IMR-90 (cell line): ENCODE data around the gene BCAS3. TPM values are rescaled to one million over a fixed set of nuclear protein-coding genes. Genes with fewer than 3 reads are reported as not detected.

ENCODE experiments used
- ATAC-seq: fragments of 200-7000 bp; cut with Tn5 transposase; 2 replicates; pipeline ENCODE4 v1.9.1; 2020; ENCODE audit warnings: low read depth, mild to moderate bottlenecking, moderate library complexity
- BruUV-seq: library from RNA; stranded (reverse); fragments of 400-500 nt; replicated peaks from 2 replicates; lab custom pipeline; 2021; lab: Mats Ljungman, UMichigan
- CTCF ChIA-PET: fragments of 300-600 bp; formaldehyde crosslinking; extraction: SDS; loops from one replicate; lab custom pipeline; 2021; ENCODE audit warnings: antibody characterized with exemption; lab: Yijun Ruan, JAX
- POLR2A ChIA-PET: fragments of 300-600 bp; sonication (Branson Sonifier 250); formaldehyde crosslinking; loops from one replicate; lab custom pipeline; 2022; ENCODE audit warnings: antibody characterized with exemption; ENCODE audit not compliant: unreplicated experiment; lab: Charles Lee
- DNase-seq: peaks from one replicate; pipeline ENCODE4 v3.0.0; 2013
- H2AFZ ChIP-seq: replicated peaks from 2 replicates; pipeline ENCODE3; 2013; ENCODE audit warnings: low read length, mild to moderate bottlenecking; ENCODE audit not compliant: poor library complexity
- H2AK5ac ChIP-seq: 2 replicates; pipeline ENCODE4 v1.6.1; 2013; ENCODE audit warnings: low read depth, low read length, inconsistent platforms
- H2AK9ac ChIP-seq: replicated peaks from 2 replicates; pipeline ENCODE3; 2013; ENCODE audit warnings: mild to moderate bottlenecking, low read depth, low read length, moderate library complexity; ENCODE audit not compliant: poor library complexity
- H2BK120ac ChIP-seq: 2 replicates; pipeline ENCODE4 v1.6.1; 2013; ENCODE audit warnings: low read depth, low read length, inconsistent platforms
- H2BK15ac ChIP-seq: 3 replicates; pipeline ENCODE4 v1.6.1; 2013; ENCODE audit warnings: low read depth, low read length, inconsistent platforms
- H2BK20ac ChIP-seq: 2 replicates; pipeline ENCODE4 v1.6.1; 2013; ENCODE audit warnings: low read depth, mild to moderate bottlenecking, inconsistent platforms, low read length, moderate library complexity
- H2BK5ac ChIP-seq: 2 replicates; pipeline ENCODE4 v1.6.1; 2013; ENCODE audit warnings: mild to moderate bottlenecking, low read depth, low read length, inconsistent platforms; ENCODE audit not compliant: poor library complexity, severe bottlenecking
- H3K14ac ChIP-seq: replicated peaks from 2 replicates; pipeline ENCODE4 v1.6.1; 2013; ENCODE audit warnings: low read depth, low read length, inconsistent platforms
- H3K18ac ChIP-seq: 2 replicates; pipeline ENCODE4 v1.6.1; 2013; ENCODE audit warnings: low read depth, low read length, control low read depth
- H3K23ac ChIP-seq: 2 replicates; pipeline ENCODE4 v1.6.1; 2013; ENCODE audit warnings: low read depth, low read length, inconsistent platforms
- H3K27ac ChIP-seq: 2 replicates; pipeline ENCODE4 v1.5.1; 2013; ENCODE audit warnings: mild to moderate bottlenecking, control low read depth, low read length; ENCODE audit not compliant: insufficient read depth
- H3K27me3 ChIP-seq: 2 replicates; pipeline ENCODE4 v1.6.1; 2013; ENCODE audit warnings: low read length; ENCODE audit not compliant: control insufficient read depth, insufficient read depth
- H3K36me3 ChIP-seq: 2 replicates; pipeline ENCODE4 v1.6.1; 2013; ENCODE audit warnings: low read length, mixed read lengths; ENCODE audit not compliant: control insufficient read depth, insufficient read depth
- H3K4ac ChIP-seq: 2 replicates; pipeline ENCODE4 v1.6.1; 2013; ENCODE audit warnings: low read depth, low read length, inconsistent platforms
- H3K4me1 ChIP-seq: 2 replicates; pipeline ENCODE4 v1.6.1; 2013; ENCODE audit warnings: low read length, mixed read lengths; ENCODE audit not compliant: control insufficient read depth, insufficient read depth
- H3K4me2 ChIP-seq: 2 replicates; pipeline ENCODE4 v1.6.1; 2013; ENCODE audit warnings: low read depth, mild to moderate bottlenecking, control low read depth, low read length, moderate library complexity
- H3K4me3 ChIP-seq: 2 replicates; pipeline ENCODE4 v1.5.1; 2013; ENCODE audit warnings: low read depth, mild to moderate bottlenecking, control low read depth, low read length, moderate library complexity; ENCODE audit not compliant: insufficient read depth
- H3K56ac ChIP-seq: 2 replicates; pipeline ENCODE4 v1.6.1; 2013; ENCODE audit warnings: low read length, inconsistent platforms; ENCODE audit not compliant: insufficient read depth; ENCODE audit errors: extremely low read depth
- H3K79me1 ChIP-seq, 2 experiments: 2 replicates each; pipeline ENCODE4 v1.6.1; 2013; ENCODE audit warnings: low read length in 2 of 2, inconsistent platforms in 1 of 2, low read depth in 1 of 2
- H3K9ac ChIP-seq: 2 replicates; pipeline ENCODE4 v1.6.1; 2013; ENCODE audit warnings: low read depth, low read length, control low read depth
- H3K9me1 ChIP-seq: 2 replicates; pipeline ENCODE4 v1.6.1; 2013; ENCODE audit warnings: low read length, inconsistent platforms; ENCODE audit not compliant: insufficient read depth
- H3K9me3 ChIP-seq: 2 replicates; pipeline ENCODE4 v1.6.1; 2013; ENCODE audit warnings: low read length; ENCODE audit not compliant: control insufficient read depth, insufficient read depth
- H4K20me1 ChIP-seq: 2 replicates; pipeline ENCODE4 v1.6.1; 2013; ENCODE audit warnings: low read length, inconsistent platforms; ENCODE audit not compliant: insufficient read depth
- H4K5ac ChIP-seq: 2 replicates; pipeline ENCODE4 v1.6.1; 2013; ENCODE audit warnings: mild to moderate bottlenecking, low read depth, low read length, control low read depth
- H4K8ac ChIP-seq, 2 experiments: 2 replicates each; pipeline ENCODE4 v1.6.1; 2013; ENCODE audit warnings: low read depth in 2 of 2, low read length in 2 of 2, control low read depth in 1 of 2, inconsistent platforms in 1 of 2
- H4K91ac ChIP-seq: 2 replicates; pipeline ENCODE4 v1.6.1; 2013; ENCODE audit warnings: low read depth, low read length, inconsistent platforms; ENCODE audit not compliant: insufficient read depth
- BHLHE40 ChIP-seq: fragments of 150-350 bp; IDR thresholded peaks from 2 replicates; pipeline ENCODE4 v1.6.1; 2016; ENCODE audit warnings: mild to moderate bottlenecking, low read depth, low read length
- FOS ChIP-seq: fragments of 150-350 bp; IDR thresholded peaks from 2 replicates; pipeline ENCODE4 v1.6.1; 2016; ENCODE audit warnings: low read depth, low read length
- MAFK ChIP-seq: IDR thresholded peaks from 2 replicates; pipeline ENCODE4 v1.6.1; 2012; ENCODE audit warnings: low read depth, low read length, improper control_type of control experiment
- WGBS, 2 experiments: methylation state at CpG; one replicate each; pipeline versions ENCODE4 v1.1.5 to v1.1.7; 2013; ENCODE audit warnings: missing lambda C conversion rate in 2 of 2; ENCODE audit not compliant: insufficient read length in 1 of 2; ENCODE audit errors: extremely low coverage in 2 of 2; 5-methylcytosine and 5-hydroxymethylcytosine counted together
- dilution Hi-C: fragments of 300-500 bp; cut with HindIII; formaldehyde crosslinking; loops from one replicate; pipeline ENCODE4 v1.14.3; 2018; ENCODE audit warnings: low sequenced_read_pairs; ENCODE audit not compliant: unreplicated experiment
- in situ Hi-C: fragments of 300-500 bp; cut with MboI; formaldehyde crosslinking; loops from 3 replicates; pipeline ENCODE4 v1.14.3; 2019; ENCODE audit warnings: low sequenced_read_pairs, inconsistent platforms, mixed read lengths
- intact Hi-C: fragments of 100-400 bp; cut with micrococcal nuclease; formaldehyde crosslinking; loops from 2 replicates; pipeline ENCODE4 v1.10.0; 2022
- polyA plus RNA-seq, 3 experiments: library from polyadenylated mRNA; depleted of rRNA; stranded (reverse); fragments of >200 nt; gene quantifications; 2 replicates each; pipeline ENCODE4 v1.2.3, GENCODE V29; 2012; ENCODE audit warnings: low replicate concordance in 1 of 3
- total RNA-seq: library from RNA; depleted of rRNA; stranded (reverse); fragments of >200 nt; gene quantifications from 2 replicates; pipeline ENCODE4 v1.2.3, GENCODE V29; 2012

Gene BCAS3
- total and polyA plus RNA-seq, 2 of the 4 experiments (the other 2 are of a cell fraction) = 6.3 to 27.1 TPM

- in situ Hi-C loops = loop anchor here (10.0 kb wide), 1 partner anchor 418 kb away; no protein-coding TSS in a partner anchor
- no peak overlapping the region for H2BK15ac ChIP-seq
- ATAC-seq = peak; percentile 85
Measured at GRCh38 chr17:61426482-61427304, 749.0 kb downstream of the BCAS3 start.

More at GRCh38 chr17:61426482-61427304, 749.0 kb downstream of the BCAS3 start:
- intact Hi-C loops (no loop called here), dilution Hi-C loops (no loop called here)
- 87 to 100% methylated on average over 2 to 7 of the region's 10 CpGs for WGBS, 2 experiments
- H2AK5ac ChIP-seq = no peak overlapping the region
- no peak overlapping the region for H3K18ac ChIP-seq
- H3K14ac ChIP-seq = no peak overlapping the region
- H2BK120ac ChIP-seq = peak overlapping the region; percentile 42; the same call in 1 of the 2 replicates
- H4K8ac ChIP-seq = no peak overlapping the region
- no peak overlapping the region for H4K5ac ChIP-seq
- no peak overlapping the region for H2AFZ ChIP-seq
- H4K91ac ChIP-seq = no peak overlapping the region
- CTCF ChIA-PET = interaction anchor here (0.6 to 1.4 kb wide), 9 partner anchors 11 to 434 kb away, joined by 3 to 7 read pairs (median 3); no protein-coding TSS in a partner anchor
- no peaks in the 10 kb centered on the region for H3K79me1 ChIP-seq
- no peak overlapping the region for H2AK9ac ChIP-seq
- H3K4me2 ChIP-seq = no peak overlapping the region
- H3K9me1 ChIP-seq = peaks cover 7% of the 10 kb centered on the region
- no TSS peak for BruUV-seq
- H3K27me3 ChIP-seq = peaks cover 8% of the 10 kb centered on the region
- no peaks in the 10 kb centered on the region; the same call in 1 of the 2 replicates for H3K9me3 ChIP-seq
- no peak overlapping the region for H2BK5ac ChIP-seq
- no peak overlapping the region for H2BK20ac ChIP-seq
- H3K4me1 ChIP-seq = peaks cover 3% of the 10 kb centered on the region
- H3K4ac ChIP-seq = no peak overlapping the region
- H3K36me3 ChIP-seq = no peaks in the 10 kb centered on the region
- no peak overlapping the region for H3K9ac ChIP-seq
- TF ChIP-seq MAFK = no peak
- TF ChIP-seq BHLHE40 = peak; percentile 16; the same call in 1 of the 2 replicates
- TF ChIP-seq FOS = peak; percentile 30; the same call in 1 of the 2 replicates
- H4K20me1 ChIP-seq = no peaks in the 10 kb centered on the region
- POLR2A ChIA-PET = no interaction called here
- no peak overlapping the region for H3K27ac ChIP-seq
- H3K23ac ChIP-seq = no peak overlapping the region
- no peak overlapping the region for H3K56ac ChIP-seq
- peak; percentile 79 for DNase-seq
- H3K4me3 ChIP-seq = no peak overlapping the region
